H1 (cell line): ENCODE measurements around the gene CACNA2D1.

ENCODE experiments used
- ASH2L ChIP-seq: fragments of 200-600, 300-600 bp; sonication (generic); IDR thresholded peaks from one replicate; pipeline ENCODE4 v1.7.1; 2017; ENCODE audit warnings: low read length
- CTCF ChIP-seq, 3 experiments: IDR thresholded peaks; 1 replicate in 2 of 3; 2 replicates in 1 of 3; pipeline versions ENCODE4 v1.5.1 to v1.6.1; 2011; ENCODE audit warnings: low read length in 3 of 3, mild to moderate bottlenecking in 3 of 3, inconsistent platforms in 2 of 3, low read depth in 1 of 3, moderate library complexity in 1 of 3; ENCODE audit not compliant: insufficient read depth in 1 of 3; ENCODE audit errors: control extremely low read depth in 1 of 3
- EZH2 ChIP-seq: fragments of 200-600 bp; sonication (generic); IDR thresholded peaks from 2 replicates; pipeline ENCODE4 v1.7.1; 2012; ENCODE audit warnings: low read depth, mild to moderate bottlenecking, moderate library complexity, low read length, inconsistent platforms; ENCODE audit not compliant: severe bottlenecking
- POLR2A ChIP-seq, 2 experiments: IDR thresholded peaks; 1 replicate in 1 of 2; 2 replicates in 1 of 2; pipeline ENCODE4 v1.6.1; 2011; ENCODE audit warnings: low read depth in 2 of 2, low read length in 2 of 2, mild to moderate bottlenecking in 2 of 2; ENCODE audit errors: control extremely low read depth in 1 of 2

- no peak for TF ChIP-seq CTCF (IDR thresholded peaks at IDR 0.05; ENCODE audit: control extremely low read depth in 1 of 3, insufficient read depth in 1 of 3, low read depth in 1 of 3, low read length in 3 of 3)
- no peak for TF ChIP-seq EZH2
- TF ChIP-seq POLR2A (IDR thresholded peaks at IDR 0.05; ENCODE audit: control extremely low read depth in 1 of 2, low read depth in 2 of 2, low read length in 2 of 2): no peak
- TF ChIP-seq ASH2L: no peak
These were observed 287.4 kb downstream of the CACNA2D1 start for GRCh38 chr7:82156168-82156567.
